WI38 (cell line): Measurements from ENCODE around the gene CDC6.

Experiments
- H3K4me3 ChIP-seq: 2 replicates; pipeline ENCODE4 v1.5.1; 2011; ENCODE audit warnings: low read depth, mild to moderate bottlenecking, control low read depth, low read length
- CTCF ChIP-seq: IDR thresholded peaks from 2 replicates; pipeline ENCODE4 v1.5.1; 2012; ENCODE audit warnings: low read depth, mild to moderate bottlenecking, control low read depth, low read length

CDC6 gene

GRCh38 chr17:40347319-40348135, 59.8 kb downstream of the CDC6 start:
- TF ChIP-seq CTCF: no peak
- H3K4me3 ChIP-seq: no peak overlapping the region

GRCh38 chr17:40348136-40348504, 60.4 kb downstream of the CDC6 start:
- TF ChIP-seq CTCF: no peak
- H3K4me3 ChIP-seq: no peak overlapping the region

- no peak for TF ChIP-seq CTCF
- no peak overlapping the region for H3K4me3 ChIP-seq
Observed at GRCh38 chr17:40348562-40349476, 61.1 kb downstream of the CDC6 start.

GRCh38 chr17:40349477-40349894, 61.8 kb downstream of the CDC6 start:
- H3K4me3 ChIP-seq: no peak overlapping the region

GRCh38 chr17:40349895-40350688, 62.4 kb downstream of the CDC6 start:
- H3K4me3 ChIP-seq: no peak overlapping the region
- no peak for TF ChIP-seq CTCF

More at GRCh38 chr17:40349477-40349894, 61.8 kb downstream of the CDC6 start:
- no peak for TF ChIP-seq CTCF

- H3K4me3 ChIP-seq: no peak overlapping the region
- no peak for TF ChIP-seq CTCF
Observed at GRCh38 chr17:40350689-40351358, 63.1 kb downstream of the CDC6 start.
